GM18519 (cell line): ENCODE data around the gene SPEG.

Source experiments
- ATAC-seq: cut with Tn5 transposase; IDR thresholded peaks from one replicate; pipeline ENCODE4 v1.9.1; 2021; ENCODE audit warnings: mild to moderate bottlenecking, moderate library complexity; ENCODE audit not compliant: unreplicated experiment, low FRiP score

Gene SPEG

GRCh38 chr2:219457784-219458369, 23.2 kb downstream of the SPEG start:
- ATAC-seq, result peak; percentile 44

DNA sequence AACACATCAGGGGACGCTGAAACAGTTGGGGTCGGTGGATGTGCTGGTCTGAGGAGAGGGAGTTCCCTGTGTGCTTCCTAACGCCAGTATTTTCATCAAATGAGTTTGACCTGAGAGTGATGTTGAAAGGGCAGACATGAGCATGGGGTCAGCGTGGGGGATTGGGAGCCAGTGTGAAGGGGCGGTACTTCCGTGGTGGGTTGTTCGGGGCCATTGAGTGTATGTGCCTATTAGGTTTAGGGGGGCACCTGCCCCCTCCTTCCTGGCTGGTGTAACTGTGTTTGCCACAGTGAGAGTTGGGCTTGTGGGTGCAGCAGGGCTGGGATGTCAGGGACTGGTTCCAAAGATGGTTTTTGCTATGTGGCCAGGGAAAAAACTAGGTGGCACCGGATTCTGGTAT, 24.4 kb downstream of the SPEG start:
- ATAC-seq, result no peak

DNA sequence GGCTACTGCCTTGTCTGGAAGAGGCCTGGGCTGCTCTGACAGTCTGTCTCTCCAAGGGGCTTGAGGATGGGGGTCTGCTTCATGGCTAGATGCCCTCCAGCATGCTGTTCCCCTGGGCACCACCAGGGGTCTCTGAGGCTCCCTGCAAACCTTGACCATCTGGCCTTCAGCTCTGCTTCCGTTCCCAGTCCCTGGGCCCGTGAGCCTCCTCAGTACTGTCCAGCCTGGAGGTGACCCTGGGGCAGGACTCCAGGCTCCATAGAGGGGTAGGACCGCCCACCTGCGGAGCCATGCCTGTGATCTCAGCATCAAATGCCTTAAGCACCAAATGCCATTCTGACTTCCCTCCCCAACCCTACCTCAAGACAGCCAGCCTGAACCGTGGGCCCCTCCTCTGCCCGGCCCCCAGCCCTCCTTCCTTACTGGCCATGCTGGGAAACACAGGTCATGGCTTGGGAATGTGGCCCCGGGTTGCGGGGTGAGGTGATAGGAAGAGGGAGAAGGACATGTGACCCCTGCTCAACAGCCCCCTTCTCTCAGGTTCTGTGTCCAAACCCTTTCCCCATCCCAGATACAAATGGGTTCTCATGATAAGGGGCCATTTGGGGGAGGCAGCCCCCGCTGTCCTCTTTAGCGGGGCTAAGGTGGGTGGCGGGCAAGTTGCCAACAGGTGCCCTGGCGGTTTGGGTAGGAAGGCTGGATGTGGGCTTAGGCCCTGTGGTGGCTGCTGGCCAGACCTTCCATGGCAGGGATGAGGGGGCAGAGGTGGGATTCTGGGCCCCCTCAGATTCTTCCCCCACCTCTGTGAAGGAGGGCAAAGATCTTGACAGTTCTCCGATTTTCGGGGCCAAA, 25.0 kb downstream of the SPEG start:
- ATAC-seq, result no peak

- no peak for ATAC-seq
These were observed 25.8 kb downstream of the SPEG start for GRCh38 chr2:219460424-219460926.

DNA sequence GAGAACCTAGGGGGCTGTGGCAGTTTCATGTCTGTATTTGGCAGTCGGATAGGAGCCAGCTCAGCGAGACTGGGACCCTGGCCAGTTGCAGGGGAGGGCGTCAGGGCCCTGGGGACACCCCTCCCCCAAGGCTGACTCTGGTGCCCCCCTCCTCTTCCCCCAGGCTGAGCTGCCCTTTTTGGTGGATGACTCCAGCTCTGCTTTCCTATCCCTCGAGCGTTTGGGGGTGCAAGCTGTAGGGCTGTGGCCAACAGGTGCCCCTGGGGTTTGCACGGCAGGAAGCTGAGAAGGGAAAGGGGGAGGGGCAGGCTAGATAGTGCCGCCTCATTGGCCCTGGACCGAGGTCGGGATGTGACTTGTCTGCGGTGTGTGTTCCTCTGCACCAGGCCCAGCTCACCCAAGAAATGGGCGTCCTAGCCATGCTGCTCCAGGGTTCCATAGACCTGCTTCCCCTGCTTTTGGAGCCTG, 26.4 kb downstream of the SPEG start:
- ATAC-seq, result no peak

DNA sequence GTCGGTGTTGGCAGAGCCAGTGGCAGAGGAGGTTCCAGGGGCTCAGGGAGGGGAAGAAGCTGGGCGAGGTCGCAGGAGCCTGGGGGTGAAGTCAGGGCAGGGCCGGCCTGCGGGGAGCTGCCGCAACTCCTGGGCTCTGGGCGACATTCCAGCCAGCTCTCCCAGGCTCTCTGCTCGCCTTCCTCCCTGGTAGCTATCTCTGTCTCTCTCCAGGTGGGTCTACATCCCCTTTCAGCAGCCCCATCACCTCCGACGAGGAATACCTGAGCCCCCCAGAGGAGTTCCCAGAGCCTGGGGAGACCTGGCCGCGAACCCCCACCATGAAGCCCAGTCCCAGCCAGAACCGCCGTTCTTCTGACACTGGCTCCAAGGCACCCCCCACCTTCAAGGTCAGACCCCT, 27.0 kb downstream of the SPEG start:
- ATAC-seq, result no peak

DNA sequence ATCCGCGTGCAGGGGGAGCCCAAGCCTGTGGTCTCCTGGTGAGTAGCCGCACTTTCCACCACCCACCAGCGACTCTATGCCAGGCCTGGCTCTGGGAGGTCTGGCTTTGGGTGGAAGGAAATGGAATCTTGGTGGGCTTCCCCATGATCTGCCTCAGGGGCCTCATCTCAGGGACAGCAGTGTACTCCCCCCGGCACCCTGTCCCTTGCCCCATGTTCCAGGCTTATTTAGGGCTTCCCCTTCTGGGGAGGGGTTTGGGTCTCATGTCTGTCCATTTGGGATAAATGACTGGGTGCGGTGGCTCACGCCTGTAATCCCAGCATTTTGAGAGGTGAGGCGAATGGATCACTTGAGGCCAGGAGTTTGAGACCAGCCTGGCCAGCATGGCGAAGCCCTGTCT, 27.7 kb downstream of the SPEG start:
- no peak for ATAC-seq

- ATAC-seq, result no peak
These were observed 29.8 kb downstream of the SPEG start for GRCh38 chr2:219464286-219465032.

GRCh38 chr2:219465659-219466561, 31.3 kb downstream of the SPEG start:
- no peak for ATAC-seq

DNA sequence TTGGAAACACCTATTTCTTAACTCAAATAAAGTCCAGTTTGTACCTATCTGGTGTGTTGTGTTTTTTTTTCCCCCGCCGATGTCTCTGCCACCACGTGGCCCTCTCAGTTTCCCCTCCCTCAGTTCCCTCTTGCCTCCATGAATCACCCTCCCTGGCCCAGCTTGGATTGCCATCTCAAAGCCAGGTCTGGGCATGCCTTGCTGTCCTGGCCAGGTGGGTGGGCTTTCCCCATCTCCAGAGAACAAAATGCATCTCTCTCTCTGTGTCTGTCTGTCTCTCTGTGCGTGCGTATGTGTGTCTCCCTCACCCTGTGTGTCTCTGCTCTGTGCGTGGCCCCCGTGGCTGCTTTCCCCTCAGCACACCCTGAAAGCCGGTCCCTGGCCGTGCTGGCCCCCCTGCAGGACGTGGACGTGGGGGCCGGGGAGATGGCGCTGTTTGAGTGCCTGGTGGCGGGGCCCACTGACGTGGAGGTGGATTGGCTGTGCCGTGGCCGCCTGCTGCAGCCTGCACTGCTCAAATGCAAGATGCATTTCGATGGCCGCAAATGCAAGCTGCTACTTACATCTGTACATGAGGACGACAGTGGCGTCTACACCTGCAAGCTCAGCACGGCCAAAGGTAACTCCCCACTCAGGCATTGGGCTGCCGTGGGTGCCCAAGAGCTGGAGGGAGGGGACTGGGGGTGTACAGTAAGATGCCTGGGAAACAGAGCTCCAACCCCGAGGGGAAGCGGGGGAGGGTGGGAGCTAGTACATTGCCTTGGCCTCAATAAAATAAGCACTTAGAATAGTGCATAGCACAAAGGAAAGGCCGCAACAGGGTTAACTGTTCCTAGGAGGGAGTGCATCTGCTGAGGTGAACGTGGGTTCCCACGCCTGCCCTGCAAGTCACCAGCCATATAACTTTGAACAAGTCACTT, 32.4 kb downstream of the SPEG start:
- no peak for ATAC-seq

GRCh38 chr2:219467736-219468075, 33.1 kb downstream of the SPEG start:
- no peak for ATAC-seq

DNA sequence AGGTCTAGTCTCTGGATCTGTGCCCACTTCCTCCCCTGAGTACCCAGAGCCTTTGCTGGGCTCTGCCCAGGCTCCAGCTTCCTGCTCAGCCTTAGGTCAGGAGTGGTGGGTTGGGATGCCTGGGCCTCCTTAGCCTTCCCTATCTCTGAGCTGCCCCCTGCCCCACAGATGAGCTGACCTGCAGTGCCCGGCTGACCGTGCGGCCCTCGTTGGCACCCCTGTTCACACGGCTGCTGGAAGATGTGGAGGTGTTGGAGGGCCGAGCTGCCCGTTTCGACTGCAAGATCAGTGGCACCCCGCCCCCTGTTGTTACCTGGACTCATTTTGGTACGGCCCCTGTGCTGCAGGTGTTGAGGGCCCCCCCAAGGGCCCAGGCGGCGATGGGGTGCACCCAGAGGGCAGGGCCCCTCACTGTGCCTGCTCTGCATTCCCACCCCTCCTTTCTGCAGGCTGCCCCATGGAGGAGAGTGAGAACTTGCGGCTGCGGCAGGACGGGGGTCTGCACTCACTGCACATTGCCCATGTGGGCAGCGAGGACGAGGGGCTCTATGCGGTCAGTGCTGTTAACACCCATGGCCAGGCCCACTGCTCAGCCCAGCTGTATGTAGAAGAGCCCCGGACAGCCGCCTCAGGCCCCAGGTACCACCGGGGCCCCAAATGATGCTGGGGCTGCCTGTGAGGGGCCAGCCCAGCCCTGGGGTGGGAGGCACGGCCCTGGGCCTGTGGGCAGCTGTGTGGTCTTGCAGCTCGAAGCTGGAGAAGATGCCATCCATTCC, 34.0 kb downstream of the SPEG start:
- ATAC-seq, result no peak

GRCh38 chr2:219469186-219469724, 34.6 kb downstream of the SPEG start:
- ATAC-seq, result no peak

GRCh38 chr2:219470429-219470828, 35.8 kb downstream of the SPEG start:
- no peak for ATAC-seq

GRCh38 chr2:219471476-219472371, 37.1 kb downstream of the SPEG start:
- ATAC-seq, result no peak

GRCh38 chr2:219472629-219473187, 38.1 kb downstream of the SPEG start:
- ATAC-seq, result no peak

GRCh38 chr2:219473511-219473910, 38.9 kb downstream of the SPEG start:
- no peak for ATAC-seq
